ENCODE data around the gene SUN1. TPM values are rescaled to one million over a fixed set of nuclear protein-coding genes. Genes with fewer than 3 reads are reported as not detected.

SUN1 gene
- total and polyA plus RNA-seq, 2 of the 8 experiments (the other 6 are each of a cell fraction or from before 2014, with no cell fraction given): 108 to 158 TPM

- Histone ChIP-seq H3K23ac (ENCODE audit: insufficient read length) (no peak overlapping the region), H2BK5ac (ENCODE audit: low read depth, low read length) (no peak overlapping the region), H3K79me2 (ENCODE audit: control insufficient read depth in 1 of 2, insufficient read depth in 2 of 2, low read length in 2 of 2) (no peaks in the 10 kb centered on the region), H2BK12ac (ENCODE audit: low read depth, low read length) (no peak overlapping the region), H2BK15ac (ENCODE audit: low read length) (no peak overlapping the region), H3K4me2 (ENCODE audit: insufficient read depth in 1 of 2, low read depth in 2 of 2, low read length in 2 of 2) (no peak overlapping the region), H3K4ac (replicated peaks; ENCODE audit: insufficient read length, low read depth, low read length) (no peak overlapping the region), H3K27me3 (replicated peaks in 1 of 4; ENCODE audit: control insufficient read depth in 3 of 4, extremely low read depth in 1 of 4, insufficient read depth in 3 of 4, low read length in 3 of 4) (no peaks in the 10 kb centered on the region), H3K4me1 (replicated peaks in 1 of 4; ENCODE audit: control insufficient read depth in 3 of 4, insufficient read depth in 4 of 4, low read length in 3 of 4) (no peaks in the 10 kb centered on the region), H3K14ac (ENCODE audit: insufficient read length) (no peak overlapping the region), H2BK20ac (ENCODE audit: low read length) (no peak overlapping the region), H4K91ac (replicated peaks; ENCODE audit: insufficient read length, low read length) (no peak overlapping the region), H3K79me1 (ENCODE audit: low read depth, low read length) (no peaks in the 10 kb centered on the region; the same call in 1 of the 2 replicates), H3K9ac (replicated peaks in 1 of 4; ENCODE audit: extremely low read depth in 1 of 4, low read depth in 3 of 4, low read length in 3 of 4) (no peak overlapping the region), H3K27ac (ENCODE audit: low read depth, low read length) (no peak overlapping the region), H3K56ac (replicated peaks; ENCODE audit: insufficient read length, low read depth, low read length) (no peak overlapping the region), H4K20me1 (replicated peaks in 1 of 2; ENCODE audit: control insufficient read depth in 1 of 2, insufficient read depth in 2 of 2, low read length in 2 of 2) (peaks cover 3 to 16% of the 10 kb centered on the region in 2 experiments), H4K5ac (ENCODE audit: insufficient read length, low read depth, low read length) (no peak overlapping the region), H3K23me2 (ENCODE audit: low read depth, low read length) (no peaks in the 10 kb centered on the region), H3K36me3 (ENCODE audit: control insufficient read depth in 2 of 4, insufficient read depth in 4 of 4, low read length in 3 of 4) (peaks cover 25 to 67% (median 58%) of the 10 kb centered on the region in 4 experiments), H2AK5ac (ENCODE audit: low read depth, low read length) (no peak overlapping the region), H4K8ac (ENCODE audit: extremely low read depth, insufficient read depth, low read length) (no peak overlapping the region), H3K4me3 (ENCODE audit: extremely low read depth in 1 of 4, insufficient read depth in 2 of 4, low read depth in 3 of 4, low read length in 4 of 4) (no peak overlapping the region), H2BK120ac (replicated peaks; ENCODE audit: low read depth, low read length) (no peak overlapping the region), H3K18ac (ENCODE audit: extremely low read depth, low read length) (no peak overlapping the region), H3K9me3 (ENCODE audit: insufficient read depth in 2 of 2, low read depth in 1 of 2, low read length in 1 of 2) (no peaks in the 10 kb centered on the region), H2AFZ (ENCODE audit: low read length) (no peak overlapping the region)
- ChIA-PET POLR2A (ENCODE audit: partially characterized antibody) (interaction anchor here (1.7 kb wide), 1 partner anchor 15 kb away, joined by 4 read pairs; no protein-coding TSS in a partner anchor), CTCF (ENCODE audit: partially characterized antibody) (interaction anchor here (1.1 to 1.9 kb wide), 5 partner anchors 9 to 83 kb away, joined by 3 to 9 read pairs (median 4); no protein-coding TSS in a partner anchor)
- DNase-seq (ENCODE audit: low read depth in 1 of 2, low spot score in 2 of 2) (no peak), FAIRE-seq (no peak)
- 96% methylated on average over 20 of the region's 21 CpGs; no CpG with 5 or more reads in 1 of the 2 experiments for WGBS, 2 experiments (ENCODE audit: extremely low coverage in 1 of 2, insufficient coverage in 1 of 2, insufficient read length in 1 of 2, insufficient replicate concordance in 2 of 2, low coverage in 1 of 2, low lambda C conversion rate in 2 of 2, missing lambda C conversion rate in 1 of 2)
- TF ChIP-seq ZNF274 (IDR thresholded peaks at IDR 0.05; ENCODE audit: borderline replicate concordance, extremely low read depth, low read length): no peak
- TF ChIP-seq USF2 (IDR thresholded peaks at IDR 0.05; ENCODE audit: low read length): no peak
- TF ChIP-seq RXRA (IDR thresholded peaks at IDR 0.05; ENCODE audit: insufficient read depth, low read depth, low read length): no peak
- no peak for TF ChIP-seq KDM4A (IDR thresholded peaks at IDR 0.05; ENCODE audit: low read depth, low read length, severe bottlenecking)
- no peak for TF ChIP-seq BCL11A (IDR thresholded peaks at IDR 0.05; ENCODE audit: low read depth in 2 of 2, low read length in 2 of 2)
- no peak for TF ChIP-seq CEBPB (IDR thresholded peaks at IDR 0.05; ENCODE audit: low read depth, low read length)
- TF ChIP-seq KDM5A (IDR thresholded peaks at IDR 0.05; ENCODE audit: low read length): no peak
- no peak for TF ChIP-seq JUND (IDR thresholded peaks at IDR 0.05; ENCODE audit: low read length)
These were observed 27.9 kb downstream of the SUN1 start for GRCh38 chr7:860149-860548.
